ENCODE results near the gene POLR3G.

Gene POLR3G, protein sequence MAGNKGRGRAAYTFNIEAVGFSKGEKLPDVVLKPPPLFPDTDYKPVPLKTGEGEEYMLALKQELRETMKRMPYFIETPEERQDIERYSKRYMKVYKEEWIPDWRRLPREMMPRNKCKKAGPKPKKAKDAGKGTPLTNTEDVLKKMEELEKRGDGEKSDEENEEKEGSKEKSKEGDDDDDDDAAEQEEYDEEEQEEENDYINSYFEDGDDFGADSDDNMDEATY

DNA sequence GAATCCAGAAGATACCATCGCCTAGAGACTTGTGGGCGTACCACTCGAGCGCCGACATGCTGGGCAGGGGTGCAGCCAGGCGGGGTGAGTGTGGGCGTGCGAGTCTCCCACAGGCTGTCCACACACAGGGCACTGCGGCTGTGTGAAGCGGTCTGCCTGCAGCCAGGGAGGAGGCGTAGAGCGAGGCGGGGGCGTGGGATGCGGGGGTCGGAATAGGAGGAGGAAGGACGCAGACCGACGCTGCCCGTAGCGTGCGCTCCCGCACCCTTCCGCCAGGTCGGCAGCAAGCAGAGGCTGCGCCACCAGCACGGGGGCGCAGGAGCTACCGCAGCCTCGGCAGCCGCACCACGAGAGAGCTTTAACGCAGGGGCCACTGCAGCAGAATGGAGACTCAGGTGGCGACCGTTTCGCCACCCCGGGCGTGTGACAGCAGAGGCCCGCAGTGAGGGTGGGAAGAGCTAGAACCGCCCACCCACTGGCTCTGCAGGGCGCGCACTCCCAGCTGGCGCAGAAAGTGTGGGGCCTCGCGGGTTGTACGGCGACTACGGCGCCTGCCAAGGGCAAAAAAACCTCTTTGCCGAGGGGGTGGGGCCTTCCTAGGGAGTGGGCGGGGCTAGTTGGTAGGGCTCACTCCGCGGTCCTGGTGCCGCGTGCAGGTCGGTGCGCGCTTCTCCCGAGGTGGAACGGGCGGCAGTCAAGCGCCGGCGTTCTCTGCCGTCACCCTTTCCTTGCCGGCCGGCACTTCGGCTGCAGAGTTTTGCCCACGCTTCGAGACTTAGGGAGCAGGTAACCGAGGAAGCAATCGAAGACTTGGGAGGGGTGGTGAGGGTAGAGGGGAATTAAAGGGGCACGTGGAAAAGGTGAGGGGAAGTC, at the start of gene POLR3G, which contains the start of gene MBLAC2:
Gene POLR3G, plus strand, starts transcription at position 630 of the 873 bp plus-strand sequence. CDS start 10,704 bp downstream, outside the sequence.
Gene MBLAC2, minus strand, starts transcription at position 537 of the 873 bp plus-strand sequence. Its CDS starts 479 bp downstream, at position 58.
- Mint-ChIP-seq H3K27ac (peak within 1 kb of the TSS; percentile 95), H3K4me1 (ENCODE audit: low read depth) (peaks cover 39% of the 10 kb centered on the region), H3K36me3 (peaks cover 20% of the 10 kb centered on the region), H3K4me3 (peak within 1 kb of the TSS; percentile 94), H3K27me3 (no peaks in the 10 kb centered on the region), H3K9me3 (ENCODE audit: low read depth) (peaks cover 5% of the 10 kb centered on the region)

DNA sequence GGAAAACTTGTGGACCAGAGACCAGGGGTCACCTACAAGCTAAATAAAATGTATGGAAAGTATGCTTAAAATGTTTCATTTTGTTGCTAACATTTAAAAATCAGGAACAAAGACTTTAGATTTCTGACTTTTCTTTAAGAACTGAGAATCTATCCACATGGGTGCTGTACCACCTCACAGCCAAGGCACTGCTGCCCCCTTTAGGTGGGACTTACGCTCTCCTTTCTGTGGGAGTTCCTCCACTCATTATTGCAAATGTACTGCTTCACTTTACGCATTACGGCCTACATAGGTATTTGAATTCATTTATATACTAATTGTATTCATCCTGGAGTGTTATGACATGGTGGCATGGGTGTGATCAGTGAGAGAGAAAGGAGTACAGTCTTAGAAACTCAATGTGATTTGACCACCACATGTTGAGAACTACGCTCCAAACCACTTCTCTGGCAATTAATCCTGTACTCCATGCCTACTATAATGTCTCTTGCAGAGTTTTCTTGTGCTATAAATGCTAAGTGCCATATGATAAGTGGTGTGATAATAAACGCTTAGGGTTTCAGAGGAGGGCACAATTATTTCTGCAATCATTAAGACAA, 40.4 kb upstream of the POLR3G start:
- Mint-ChIP-seq H3K36me3 (no peaks in the 10 kb centered on the region), H3K27ac (no peak overlapping the region), H3K27me3 (peaks cover 10% of the 10 kb centered on the region), H3K9me3 (ENCODE audit: low read depth) (no peaks in the 10 kb centered on the region), H3K4me1 (ENCODE audit: low read depth) (no peaks in the 10 kb centered on the region), H3K4me3 (no peak overlapping the region)

DNA sequence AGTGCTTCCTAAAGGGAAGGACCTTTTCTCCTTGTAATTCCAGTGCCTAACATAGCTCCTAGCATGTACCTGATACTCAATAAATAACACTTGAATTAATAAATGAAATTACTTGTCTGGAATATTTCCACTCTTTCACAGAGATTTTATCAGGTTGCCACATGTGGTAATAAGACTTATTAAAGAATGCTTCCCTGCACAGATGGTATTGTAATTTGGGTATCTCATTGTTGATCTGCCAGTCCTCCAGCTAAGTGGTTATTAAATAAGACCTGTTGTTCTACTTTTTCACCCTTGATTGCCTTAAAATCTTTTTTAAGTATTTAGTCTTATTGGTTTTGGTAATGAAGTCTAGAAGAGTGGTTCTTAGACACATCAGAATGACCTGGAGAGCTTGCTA, 37.0 kb upstream of the POLR3G start:
- H3K4me1 Mint-ChIP-seq (ENCODE audit: low read depth), result peaks cover 7% of the 10 kb centered on the region
- H3K27me3 Mint-ChIP-seq, result peaks cover 7% of the 10 kb centered on the region
- H3K36me3 Mint-ChIP-seq, result no peaks in the 10 kb centered on the region
- H3K4me3 Mint-ChIP-seq, result no peak overlapping the region
- H3K9me3 Mint-ChIP-seq (ENCODE audit: low read depth), result no peaks in the 10 kb centered on the region
- no peak overlapping the region for H3K27ac Mint-ChIP-seq

DNA sequence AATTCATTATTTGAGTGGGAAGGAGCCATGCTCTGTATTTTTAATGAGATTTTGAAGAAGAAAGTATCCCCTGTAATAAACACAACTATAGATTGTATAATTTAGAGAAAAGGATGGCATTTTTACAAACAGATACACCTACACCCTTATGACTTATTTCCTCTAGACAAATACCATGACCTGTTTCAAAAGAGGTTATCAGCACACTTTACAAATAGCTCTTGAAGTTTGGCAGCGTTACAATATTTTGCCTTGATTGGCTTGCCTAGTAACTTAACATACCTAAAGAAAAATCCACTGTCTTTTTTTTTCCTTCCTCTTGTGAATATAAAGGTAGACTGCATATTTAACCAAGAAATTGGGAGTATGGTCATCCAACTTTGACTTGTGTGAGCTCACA, 36.6 kb upstream of the POLR3G start:
- H3K4me3 Mint-ChIP-seq, result no peak overlapping the region
- H3K36me3 Mint-ChIP-seq, result no peaks in the 10 kb centered on the region
- H3K27ac Mint-ChIP-seq, result no peak overlapping the region
- H3K9me3 Mint-ChIP-seq (ENCODE audit: low read depth), result no peaks in the 10 kb centered on the region
- H3K4me1 Mint-ChIP-seq (ENCODE audit: low read depth), result peaks cover 7% of the 10 kb centered on the region
- peaks cover 7% of the 10 kb centered on the region for H3K27me3 Mint-ChIP-seq

DNA sequence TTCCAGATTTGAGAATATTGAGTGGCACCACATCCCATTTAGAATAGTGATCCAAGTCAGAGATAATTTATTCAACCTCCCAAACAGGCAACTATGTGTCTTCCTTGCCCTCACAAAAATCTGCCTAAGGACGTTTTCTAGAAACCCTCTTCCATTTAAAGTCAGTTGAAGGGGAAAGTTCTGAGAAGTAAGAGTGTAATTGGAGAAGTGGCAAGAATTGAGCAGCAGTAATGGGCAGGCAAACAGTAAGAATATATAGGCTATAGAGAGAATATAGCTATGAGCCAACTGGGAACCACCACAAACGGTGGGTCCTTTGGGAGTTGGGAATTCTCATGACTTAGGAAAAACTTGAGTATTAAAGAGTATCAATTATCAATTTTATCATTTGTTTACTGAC, 34.0 kb upstream of the POLR3G start:
- peaks cover 7% of the 10 kb centered on the region for H3K27me3 Mint-ChIP-seq
- H3K4me1 Mint-ChIP-seq (ENCODE audit: low read depth), result peaks cover 7% of the 10 kb centered on the region
- no peak overlapping the region for H3K27ac Mint-ChIP-seq
- no peak overlapping the region for H3K4me3 Mint-ChIP-seq
- no peaks in the 10 kb centered on the region for H3K36me3 Mint-ChIP-seq
- no peaks in the 10 kb centered on the region for H3K9me3 Mint-ChIP-seq (ENCODE audit: low read depth)

DNA sequence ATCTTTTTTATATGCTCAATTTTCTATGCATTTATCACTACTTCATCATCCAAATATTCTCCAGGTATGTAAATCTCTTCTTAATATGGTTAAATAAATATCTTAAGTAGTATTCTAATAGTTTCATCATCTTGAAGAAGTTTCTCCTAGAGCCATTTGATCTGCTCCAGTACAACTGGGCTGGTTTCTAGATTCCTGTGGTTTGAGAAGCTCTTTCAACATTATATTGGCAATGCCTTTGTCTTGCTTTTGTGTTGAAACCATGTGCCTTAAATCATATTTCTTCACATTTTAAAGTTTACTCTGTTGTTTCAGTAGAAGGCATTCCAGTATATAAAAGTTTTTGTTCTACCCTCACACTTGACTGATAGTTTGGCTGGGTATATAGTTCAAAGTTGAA, 27.7 kb upstream of the POLR3G start:
- Mint-ChIP-seq H3K4me1 (ENCODE audit: low read depth) (no peaks in the 10 kb centered on the region), H3K36me3 (no peaks in the 10 kb centered on the region), H3K9me3 (ENCODE audit: low read depth) (no peaks in the 10 kb centered on the region), H3K27me3 (no peaks in the 10 kb centered on the region), H3K4me3 (no peak overlapping the region), H3K27ac (no peak overlapping the region)

DNA sequence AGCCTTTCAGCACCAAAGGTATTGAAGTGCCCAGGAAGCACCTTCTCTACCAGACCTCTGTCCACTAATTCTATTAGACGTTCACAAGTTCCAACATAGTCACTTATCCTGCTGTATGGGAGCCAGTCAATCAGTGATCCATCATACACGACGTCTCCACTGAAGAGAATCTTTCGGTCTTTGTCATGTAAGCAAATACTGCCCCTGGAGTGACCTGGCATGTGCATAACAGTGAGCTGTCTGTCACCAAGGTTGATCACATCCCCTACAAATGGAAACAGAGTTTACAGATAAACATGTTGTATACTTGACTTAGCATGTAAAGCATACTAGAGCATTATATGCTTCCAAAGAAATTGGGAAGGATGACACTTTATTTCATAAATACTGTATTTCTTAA, 13.4 kb upstream of the POLR3G start:
- Mint-ChIP-seq H3K9me3 (ENCODE audit: low read depth) (no peaks in the 10 kb centered on the region), H3K27ac (no peak overlapping the region), H3K36me3 (no peaks in the 10 kb centered on the region), H3K27me3 (no peaks in the 10 kb centered on the region), H3K4me3 (no peak overlapping the region), H3K4me1 (ENCODE audit: low read depth) (peaks cover 4% of the 10 kb centered on the region)

DNA sequence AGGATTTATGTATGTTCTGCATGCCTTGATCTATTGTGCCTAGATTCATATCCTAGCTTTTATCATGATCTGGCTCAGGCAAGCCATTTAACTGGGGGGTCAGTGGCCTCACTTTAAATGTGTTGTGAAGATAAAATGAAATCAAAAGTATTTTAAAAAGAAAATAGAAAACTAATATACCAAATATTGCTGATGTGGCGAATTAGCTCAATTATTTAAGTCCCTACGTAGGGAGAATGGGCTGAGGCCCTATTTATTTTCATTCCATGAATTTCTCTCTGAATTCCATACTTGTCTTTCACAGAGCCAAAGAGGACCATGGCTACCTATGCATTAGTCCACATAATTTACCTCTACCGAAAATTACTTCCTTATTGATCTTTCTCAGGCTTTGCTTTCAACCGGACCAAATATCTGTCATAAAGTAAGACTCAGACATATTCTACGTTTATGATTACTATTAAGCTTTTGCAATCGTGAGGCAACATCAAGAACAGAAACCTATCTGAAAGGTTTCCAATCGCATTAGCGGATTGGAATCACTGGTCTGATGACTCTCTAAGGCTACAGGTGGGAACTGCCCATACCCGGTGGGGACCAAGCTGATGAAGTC, 1.8 kb upstream of the POLR3G start:
- H3K9me3 Mint-ChIP-seq (ENCODE audit: low read depth), result peaks cover 12% of the 10 kb centered on the region

DNA sequence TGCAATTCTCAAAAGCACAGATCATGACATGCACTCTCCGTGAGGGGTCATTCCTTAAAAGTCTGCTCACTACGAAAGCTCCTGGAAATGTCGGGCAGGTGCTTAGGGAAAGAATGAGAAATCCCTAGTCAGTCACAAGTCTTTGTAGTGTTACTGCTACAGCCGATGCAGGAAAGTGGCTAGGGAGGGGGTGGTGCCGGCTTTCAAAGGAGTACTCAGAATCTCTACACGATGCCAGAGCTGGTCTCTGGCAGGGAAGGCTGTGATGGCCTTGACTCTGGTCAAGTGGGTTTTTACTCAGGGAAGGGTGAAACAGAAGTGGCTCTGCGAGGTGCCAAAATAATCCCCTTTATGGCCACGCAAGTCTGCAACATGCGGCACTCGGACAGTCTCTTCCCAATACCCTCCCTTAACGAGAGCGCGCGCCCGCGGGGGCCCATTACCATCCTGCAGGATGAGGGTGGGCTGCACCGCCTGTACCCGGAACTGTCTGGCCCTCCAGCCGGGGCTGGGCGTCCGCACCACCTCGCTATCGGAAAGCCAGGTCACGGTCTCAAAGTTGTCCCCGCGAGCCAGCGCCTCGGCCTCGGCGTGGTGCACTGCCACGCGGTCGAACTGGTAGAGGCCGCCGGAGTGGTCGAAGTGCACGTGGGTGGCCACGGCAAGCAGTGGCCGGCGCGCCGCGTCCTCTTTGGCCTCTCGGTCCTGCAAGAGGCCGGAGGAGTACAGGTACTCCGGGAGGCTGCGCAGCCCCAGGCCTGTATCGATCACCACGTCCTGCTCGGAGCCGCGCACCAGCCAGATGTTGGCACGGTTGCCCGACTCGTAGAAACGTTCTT, 1.0 kb upstream of the POLR3G start:
- Mint-ChIP-seq H3K27me3 (no peaks in the 10 kb centered on the region), H3K9me3 (ENCODE audit: low read depth) (peaks cover 12% of the 10 kb centered on the region), H3K4me1 (ENCODE audit: low read depth) (peaks cover 39% of the 10 kb centered on the region), H3K27ac (peak overlapping the region; percentile 95), H3K36me3 (peaks cover 26% of the 10 kb centered on the region), H3K4me3 (peak overlapping the region; percentile 94)

More for the DNA sequence above, 1.8 kb upstream of the POLR3G start:
- Mint-ChIP-seq H3K36me3 (peaks cover 28% of the 10 kb centered on the region), H3K27ac (peak overlapping the region; percentile 88), H3K4me1 (ENCODE audit: low read depth) (peaks cover 39% of the 10 kb centered on the region), H3K27me3 (no peaks in the 10 kb centered on the region), H3K4me3 (peak overlapping the region; percentile 94)

DNA sequence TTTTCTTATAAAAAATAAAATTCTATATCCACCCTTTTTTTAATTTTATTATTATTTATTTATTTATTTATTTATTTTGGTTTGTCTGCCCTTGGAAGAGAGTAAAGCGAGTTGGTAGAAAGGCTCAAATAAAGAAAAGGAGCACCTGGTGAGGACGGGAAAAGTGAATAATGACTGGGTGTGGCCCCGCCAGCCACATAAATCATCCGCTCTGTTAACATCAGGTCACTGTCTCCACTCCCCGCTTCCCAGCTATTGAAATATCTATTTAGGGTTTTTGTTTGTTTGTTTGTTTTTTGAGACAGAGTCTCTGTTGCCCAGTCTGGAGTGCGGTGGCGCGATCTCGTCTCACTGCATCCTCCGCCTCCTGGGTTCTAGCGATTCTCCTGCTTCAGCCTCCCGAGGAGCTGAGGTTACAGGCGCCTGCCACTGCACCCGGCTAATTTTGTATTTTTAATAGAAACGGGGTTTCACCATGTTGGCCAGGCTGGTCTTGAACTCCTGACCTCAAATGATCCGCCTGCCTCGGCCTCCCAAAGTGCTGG, 844 bp downstream of the POLR3G start:
- H3K4me1 Mint-ChIP-seq (ENCODE audit: low read depth), result peaks cover 38% of the 10 kb centered on the region
- peaks cover 10% of the 10 kb centered on the region for H3K36me3 Mint-ChIP-seq
- no peaks in the 10 kb centered on the region for H3K9me3 Mint-ChIP-seq (ENCODE audit: low read depth)
- H3K4me3 Mint-ChIP-seq, result peak overlapping the region; percentile 94
- no peak overlapping the region for H3K27ac Mint-ChIP-seq
- no peaks in the 10 kb centered on the region for H3K27me3 Mint-ChIP-seq

DNA sequence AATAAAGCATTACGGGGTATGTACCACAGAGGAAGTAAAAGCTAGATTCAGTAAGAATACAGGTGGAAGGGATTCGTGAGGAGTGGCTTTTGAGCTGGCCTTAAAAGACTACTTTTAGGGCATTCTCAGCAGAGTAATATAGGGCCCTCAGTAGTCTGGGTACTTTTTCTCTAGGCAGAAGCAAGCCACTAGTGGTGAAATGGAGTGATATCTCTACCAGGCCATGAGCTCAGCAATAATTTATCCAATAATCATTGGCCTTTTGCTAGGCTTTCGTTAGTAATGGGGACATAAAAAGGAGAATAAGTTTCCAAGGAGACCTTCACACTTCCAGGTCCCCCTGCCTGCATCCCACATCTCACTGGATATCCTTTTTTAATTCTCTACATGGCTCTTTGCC, 1.7 kb downstream of the POLR3G start:
- peaks cover 30% of the 10 kb centered on the region for H3K4me1 Mint-ChIP-seq (ENCODE audit: low read depth)
- peak overlapping the region; percentile 94 for H3K4me3 Mint-ChIP-seq
- H3K36me3 Mint-ChIP-seq, result peaks cover 3% of the 10 kb centered on the region
- no peaks in the 10 kb centered on the region for H3K9me3 Mint-ChIP-seq (ENCODE audit: low read depth)
- no peak overlapping the region for H3K27ac Mint-ChIP-seq
- H3K27me3 Mint-ChIP-seq, result no peaks in the 10 kb centered on the region

DNA sequence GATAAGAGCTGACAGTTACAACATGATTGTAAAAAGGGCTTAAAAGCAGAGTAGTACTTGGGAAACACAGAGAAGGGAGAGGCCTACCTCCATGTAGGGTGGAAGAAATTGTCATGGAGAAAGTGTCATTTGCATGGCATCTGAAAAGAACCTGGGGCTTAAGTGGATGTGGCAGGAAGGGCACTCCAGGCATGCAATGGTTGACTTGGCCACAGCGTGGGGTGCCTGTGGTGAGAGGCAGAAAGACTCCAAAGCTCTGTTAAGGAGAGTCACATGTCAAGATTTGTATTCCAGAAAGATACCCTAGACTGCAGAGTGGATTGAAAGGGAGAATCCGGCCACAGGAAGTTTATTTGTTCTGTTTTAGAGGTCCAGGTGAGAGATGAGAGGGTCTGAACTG, 2.4 kb downstream of the POLR3G start:
- Mint-ChIP-seq H3K4me1 (ENCODE audit: low read depth) (peaks cover 24% of the 10 kb centered on the region), H3K27me3 (no peaks in the 10 kb centered on the region), H3K36me3 (peaks cover 7% of the 10 kb centered on the region), H3K9me3 (ENCODE audit: low read depth) (no peaks in the 10 kb centered on the region), H3K27ac (no peak overlapping the region), H3K4me3 (no peak overlapping the region)

DNA sequence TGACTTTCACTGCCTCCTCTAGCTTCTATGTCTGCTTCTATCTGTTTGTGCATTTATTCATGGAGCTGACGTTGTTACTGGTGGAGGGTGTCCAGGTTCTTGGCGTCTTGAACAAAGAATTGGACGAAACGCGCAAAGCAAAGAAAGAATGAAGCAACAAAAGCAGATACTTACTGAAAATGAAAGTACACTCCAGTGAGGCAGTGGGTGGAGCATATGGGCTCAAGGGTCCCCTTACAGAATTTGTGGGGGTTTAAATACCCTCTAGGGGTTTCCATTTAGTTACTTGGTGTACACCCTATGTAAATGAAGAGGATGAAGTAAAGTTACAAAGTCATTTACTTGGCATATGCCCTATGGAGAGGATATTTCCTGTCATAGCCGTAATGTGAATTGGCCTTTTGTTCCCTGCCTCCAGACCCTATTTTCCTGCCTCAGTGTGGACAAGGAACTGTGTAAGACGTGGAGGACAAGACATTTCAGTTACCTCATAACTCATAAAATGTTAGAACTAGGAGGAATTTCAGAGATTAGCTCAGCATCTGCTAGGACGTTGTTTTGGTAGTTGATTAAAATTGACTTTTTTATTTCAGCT, 3.1 kb downstream of the POLR3G start:
- Mint-ChIP-seq H3K4me1 (ENCODE audit: low read depth) (peaks cover 20% of the 10 kb centered on the region), H3K27me3 (no peaks in the 10 kb centered on the region), H3K27ac (no peak overlapping the region), H3K4me3 (no peak overlapping the region), H3K9me3 (ENCODE audit: low read depth) (no peaks in the 10 kb centered on the region), H3K36me3 (peaks cover 7% of the 10 kb centered on the region)
